Measurements from ENCODE around the gene TENT5A. TPM values are rescaled to one million over a fixed set of nuclear protein-coding genes. Genes with fewer than 3 reads are reported as not detected.
"Not testable (repeated sequence)": the region's sequence is repeated elsewhere in the genome, so short reads cannot be mapped to it uniquely, and the experiment has no call there.

The TENT5A gene
- total RNA-seq, 1 donor from 2014 or later: 1.6 TPM

- no peak for DNase-seq (ENCODE audit: extremely low read depth, low read depth, low spot score)
Measured at GRCh38 chr6:81751388-81752083, 945 bp downstream of the TENT5A start.

DNA sequence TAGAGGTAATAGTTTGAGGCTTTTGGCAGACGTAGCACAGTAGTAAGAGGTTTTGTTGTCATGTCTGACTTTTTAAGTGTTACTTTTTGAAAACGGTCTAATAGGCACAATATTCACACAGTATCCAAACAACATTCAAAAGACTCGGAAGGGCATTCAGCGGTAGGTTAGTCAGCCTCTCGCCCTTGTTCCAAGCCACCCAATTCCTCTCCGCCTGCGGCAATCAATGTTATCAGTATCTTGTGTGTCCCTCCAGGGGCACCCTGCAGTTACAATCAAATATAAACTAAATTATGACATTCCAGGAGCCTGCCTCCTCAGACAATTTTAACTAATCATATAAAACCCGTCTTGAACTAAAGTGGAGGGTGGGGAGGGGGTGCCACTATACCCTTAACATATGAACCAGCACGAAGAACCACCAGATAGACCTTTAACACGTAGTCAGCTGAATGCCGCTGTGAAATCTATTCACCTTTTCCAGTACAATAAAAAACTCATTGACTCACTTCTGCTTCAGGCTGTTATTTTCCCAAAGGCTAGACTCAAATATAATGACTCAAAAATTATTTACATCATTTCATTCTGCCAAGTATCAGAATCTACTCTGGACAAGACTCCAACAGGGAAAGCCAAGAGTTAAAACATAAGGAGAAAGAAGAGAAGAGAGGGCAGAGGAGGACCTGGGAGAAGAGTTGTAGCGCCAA, 1.6 kb downstream of the TENT5A start:
- no peak for DNase-seq (ENCODE audit: extremely low read depth, low read depth, low spot score)

DNA sequence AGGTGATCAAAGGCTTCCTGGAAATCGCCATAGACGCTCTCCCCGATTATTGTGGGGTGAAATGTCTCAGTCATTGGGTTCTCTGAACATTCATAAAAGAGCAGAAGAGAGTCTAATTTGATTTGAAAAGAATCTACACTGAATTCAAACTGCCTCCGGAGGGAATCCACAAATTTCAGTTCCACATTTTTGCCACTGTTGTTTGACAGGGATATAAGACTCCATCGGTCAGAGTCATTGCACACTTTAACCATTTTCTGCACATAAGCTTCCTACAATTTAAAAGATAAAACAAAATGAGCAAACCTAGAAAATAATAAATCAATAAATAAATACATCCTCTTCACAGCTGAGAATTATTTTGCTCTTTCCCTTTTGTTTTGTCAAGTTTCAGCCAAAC, 2.3 kb downstream of the TENT5A start:
- no peak for DNase-seq (ENCODE audit: extremely low read depth, low read depth, low spot score)

DNA sequence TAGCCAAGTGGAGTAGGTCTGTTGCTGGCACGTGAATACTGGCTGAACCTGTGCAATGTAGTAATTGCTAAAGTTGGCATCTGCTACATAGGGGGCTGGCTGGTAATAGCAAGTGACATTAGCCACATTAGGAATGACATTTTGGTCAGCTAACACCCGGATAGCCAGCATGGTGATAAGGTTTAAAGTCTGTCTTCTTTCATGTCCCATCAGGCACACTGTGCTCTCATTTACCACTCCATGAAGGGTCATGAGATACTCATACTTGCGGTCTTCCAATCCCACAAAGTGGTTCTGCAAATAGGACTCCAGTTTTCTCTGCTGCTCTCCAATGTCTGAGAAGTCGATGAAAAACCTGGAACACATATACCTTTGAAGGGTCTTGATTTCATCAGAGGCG, 2.8 kb downstream of the TENT5A start:
- DNase-seq (ENCODE audit: extremely low read depth, low read depth, low spot score): no peak

- no peak for DNase-seq (ENCODE audit: extremely low read depth, low read depth, low spot score)
Measured at GRCh38 chr6:81748994-81749393, 3.5 kb downstream of the TENT5A start.

- DNase-seq (ENCODE audit: extremely low read depth, low read depth, low spot score): no peak
Measured at GRCh38 chr6:81747327-81747726, 5.2 kb downstream of the TENT5A start.

GRCh38 chr6:81744131-81744530, 8.3 kb downstream of the TENT5A start:
- DNase-seq (ENCODE audit: extremely low read depth, low read depth, low spot score): no peak

GRCh38 chr6:81743649-81744048, 8.8 kb downstream of the TENT5A start:
- no peak for DNase-seq (ENCODE audit: extremely low read depth, low read depth, low spot score)

GRCh38 chr6:81741689-81742088, 10.8 kb downstream of the TENT5A start:
- DNase-seq (ENCODE audit: extremely low read depth, low read depth, low spot score): no peak

DNA sequence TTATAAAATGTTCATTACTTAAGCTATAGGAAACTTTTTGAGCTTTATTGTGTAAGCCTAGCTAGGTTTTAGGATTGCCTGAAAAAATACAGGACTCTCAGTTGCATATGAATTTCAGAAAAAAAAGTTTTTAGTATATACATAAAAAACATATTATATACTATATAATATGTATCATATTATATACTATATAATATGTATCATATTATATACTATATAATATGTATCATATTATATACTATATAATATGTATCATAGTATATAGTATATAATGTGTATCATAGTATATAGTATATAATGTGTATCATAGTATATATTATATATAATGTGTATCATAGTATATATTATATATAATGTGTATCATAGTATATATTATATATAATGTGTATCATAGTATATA, 11.9 kb downstream of the TENT5A start:
- DNase-seq (ENCODE audit: extremely low read depth, low read depth, low spot score): not testable (repeated sequence)

- DNase-seq (ENCODE audit: extremely low read depth, low read depth, low spot score): no peak
Measured at GRCh38 chr6:81739230-81740195, 13.0 kb downstream of the TENT5A start.

DNA sequence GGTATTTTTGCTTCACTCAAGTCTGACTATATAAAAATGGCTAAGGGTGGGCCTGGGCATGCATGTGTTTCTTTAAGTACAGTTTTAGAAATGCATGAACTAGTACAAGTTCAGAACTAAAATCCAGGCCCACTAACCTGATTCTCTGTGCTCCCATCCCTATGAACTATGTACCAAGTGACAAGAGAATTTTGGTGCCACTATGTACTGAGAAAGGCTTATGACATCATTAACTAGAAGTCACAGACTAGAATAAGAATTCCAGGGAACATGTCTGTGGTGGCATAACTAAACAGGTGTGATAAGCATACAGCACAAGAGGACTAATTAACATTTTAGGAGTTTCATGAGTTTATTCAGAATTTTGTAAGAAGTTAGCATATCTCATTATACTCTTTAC, 16.1 kb downstream of the TENT5A start:
- no peak for DNase-seq (ENCODE audit: extremely low read depth, low read depth, low spot score)

GRCh38 chr6:81735756-81736380, 16.6 kb downstream of the TENT5A start:
- no peak for DNase-seq (ENCODE audit: extremely low read depth, low read depth, low spot score)

DNA sequence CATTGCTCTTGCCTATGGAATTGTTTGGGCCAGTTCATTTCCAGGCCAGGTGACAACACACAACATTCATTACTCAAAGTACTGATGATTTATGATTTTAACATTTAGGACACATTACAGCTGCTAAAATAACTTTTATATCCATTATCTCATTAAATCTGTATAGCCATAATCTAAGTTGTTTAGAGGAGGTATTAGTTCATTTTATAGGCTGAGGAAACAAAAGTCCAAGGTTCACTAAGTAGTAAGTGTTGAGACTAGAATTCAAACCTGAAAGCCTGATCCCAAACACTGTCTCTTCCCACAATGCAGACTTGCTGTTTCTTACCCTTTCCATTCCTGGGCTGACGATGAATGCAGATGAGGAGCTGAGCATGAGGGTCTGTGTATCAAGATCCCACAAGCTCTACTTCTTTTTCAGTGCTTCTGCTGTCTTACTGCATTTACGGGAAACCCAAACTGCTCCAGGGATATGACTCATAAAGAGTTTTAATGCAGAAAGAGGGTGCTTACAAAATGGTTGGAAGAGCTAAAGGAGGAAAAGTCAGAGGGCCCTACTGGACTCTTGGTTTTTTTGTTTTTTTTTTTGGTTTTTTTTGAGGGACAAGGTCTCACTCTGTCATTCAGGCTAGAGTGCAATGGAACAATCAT, 17.9 kb downstream of the TENT5A start:
- DNase-seq (ENCODE audit: extremely low read depth, low read depth, low spot score): no peak

GRCh38 chr6:81734081-81734480, 18.4 kb downstream of the TENT5A start:
- DNase-seq (ENCODE audit: extremely low read depth, low read depth, low spot score): no peak

- no peak for DNase-seq (ENCODE audit: extremely low read depth, low read depth, low spot score)
Measured at GRCh38 chr6:81731814-81732213, 20.7 kb downstream of the TENT5A start.

- no peak for DNase-seq (ENCODE audit: extremely low read depth, low read depth, low spot score)
Measured at GRCh38 chr6:81727876-81728517, 24.5 kb downstream of the TENT5A start.

GRCh38 chr6:81725127-81725526, 27.4 kb downstream of the TENT5A start:
- DNase-seq (ENCODE audit: extremely low read depth, low read depth, low spot score): no peak

- DNase-seq (ENCODE audit: extremely low read depth, low read depth, low spot score): no peak
Measured at GRCh38 chr6:81722506-81723223, 29.8 kb downstream of the TENT5A start.

Data from glomerular endothelial cell (primary cell).